HEK293 (cell line): ENCODE results near the gene SUPT3H.

Source experiments
- CTCF ChIA-PET: fragments of 350-600 bp; formaldehyde crosslinking; extraction: SDS; loops from one replicate; lab custom pipeline; 2021; ENCODE audit warnings: antibody characterized with exemption; lab: Yijun Ruan, JAX
- POLR2A ChIA-PET: fragments of 300-600 bp; formaldehyde crosslinking; extraction: SDS; loops from one replicate; lab custom pipeline; 2020; ENCODE audit warnings: antibody characterized with exemption, inconsistent platforms; lab: Yijun Ruan, JAX
- H3K27ac ChIP-seq: fragments of 200-500 bp; sonication (Bioruptor generic); 2 replicates; pipeline ENCODE4 v1.5.1; 2014; ENCODE audit warnings: low read depth, low read length, control low read depth, inconsistent platforms; ENCODE audit errors: extremely low read depth
- H3K36me3 ChIP-seq, 2 experiments: fragments of 200-500 bp in 1 of 2; sonication (Bioruptor generic) in 1 of 2; 1 replicate in 1 of 2; 2 replicates in 1 of 2; pipeline ENCODE4 v1.5.1; 2014 to 2017; ENCODE audit warnings: inconsistent platforms in 2 of 2, low read length in 2 of 2; ENCODE audit not compliant: control insufficient read depth in 2 of 2, insufficient read depth in 1 of 2
- H3K4me1 ChIP-seq: fragments of 200-500 bp; sonication (Bioruptor generic); 2 replicates; pipeline ENCODE4 v1.5.1; 2014; ENCODE audit warnings: mild to moderate bottlenecking, low read length, inconsistent platforms; ENCODE audit not compliant: control insufficient read depth, insufficient read depth
- H3K4me3 ChIP-seq: 2 replicates; pipeline ENCODE4 v1.5.1; 2011; ENCODE audit warnings: low read depth, mild to moderate bottlenecking, control low read depth, low read length, moderate library complexity
- H3K9me3 ChIP-seq: fragments of 200-500 bp; sonication (Bioruptor generic); 2 replicates; pipeline ENCODE4 v1.5.1; 2014; ENCODE audit warnings: low read depth, low read length, inconsistent platforms; ENCODE audit not compliant: control insufficient read depth, insufficient read depth
- CTCF ChIP-seq: fragments of 450-650 bp; formaldehyde crosslinking; IDR thresholded peaks from 2 replicates; pipeline ENCODE4 v1.5.1; 2016; ENCODE audit warnings: missing biosample characterization, missing genetic modification characterization
- HOXC10 ChIP-seq: sonication (generic); formaldehyde crosslinking; IDR thresholded peaks from 2 replicates; pipeline ENCODE4 v1.8.1; 2023; ENCODE audit warnings: mild to moderate bottlenecking, missing genetic modification reagents
- KLF10 ChIP-seq: fragments of 450-650 bp; IDR thresholded peaks from 2 replicates; pipeline ENCODE4 v1.5.1; 2018; ENCODE audit warnings: missing biosample characterization, mild to moderate bottlenecking, missing genetic modification characterization
- PBX3 ChIP-seq: sonication (generic); formaldehyde crosslinking; IDR thresholded peaks from 2 replicates; pipeline ENCODE4 v1.8.1; 2022; ENCODE audit warnings: mild to moderate bottlenecking, moderate library complexity, missing genetic modification reagents
- SETDB1 ChIP-seq: IDR thresholded peaks from one replicate; pipeline ENCODE4 v1.6.1; 2017; ENCODE audit warnings: mild to moderate bottlenecking, low read length, moderate library complexity, mixed read lengths; ENCODE audit not compliant: insufficient read length
- SP3 ChIP-seq: fragments of 450-650 bp; formaldehyde crosslinking; IDR thresholded peaks from 2 replicates; pipeline ENCODE4 v1.5.1; 2016; ENCODE audit warnings: missing biosample characterization, missing genetic modification characterization
- ZBTB1 ChIP-seq: fragments of 450-650 bp; formaldehyde crosslinking; IDR thresholded peaks from 2 replicates; pipeline ENCODE4 v1.5.1; 2016; ENCODE audit warnings: missing biosample characterization, missing genetic modification characterization
- ZBTB10 ChIP-seq: fragments of 450-650 bp; formaldehyde crosslinking; IDR thresholded peaks from 2 replicates; pipeline ENCODE4 v1.5.1; 2016; ENCODE audit warnings: missing biosample characterization, missing genetic modification characterization
- ZBTB11 ChIP-seq: fragments of 450-650 bp; formaldehyde crosslinking; conservative IDR thresholded peaks from 2 replicates; pipeline ENCODE4 v1.5.1; 2016; ENCODE audit warnings: low read depth, missing biosample characterization, missing genetic modification characterization
- ZFP41 ChIP-seq: fragments of 450-650 bp; formaldehyde crosslinking; IDR thresholded peaks from 2 replicates; pipeline ENCODE4 v1.5.1; 2016; ENCODE audit warnings: missing biosample characterization, missing genetic modification characterization, borderline replicate concordance
- ZIC2 ChIP-seq: fragments of 450-650 bp; formaldehyde crosslinking; IDR thresholded peaks from 2 replicates; pipeline ENCODE4 v1.5.1; 2016; ENCODE audit warnings: missing biosample characterization, missing genetic modification characterization
- ZNF10 ChIP-seq: fragments of 450-650 bp; formaldehyde crosslinking; IDR thresholded peaks from 2 replicates; pipeline ENCODE4 v1.5.1; 2017; ENCODE audit warnings: missing biosample characterization, missing genetic modification characterization
- ZNF133 ChIP-seq: fragments of 450-650 bp; formaldehyde crosslinking; IDR thresholded peaks from 2 replicates; pipeline ENCODE4 v1.5.1; 2016; ENCODE audit warnings: missing biosample characterization, missing genetic modification characterization
- ZNF350 ChIP-seq: fragments of 450-650 bp; formaldehyde crosslinking; IDR thresholded peaks from 2 replicates; pipeline ENCODE4 v1.5.0; 2017; ENCODE audit warnings: missing biosample characterization, mild to moderate bottlenecking, missing genetic modification characterization
- ZNF704 ChIP-seq: fragments of 450-650 bp; formaldehyde crosslinking; IDR thresholded peaks from 2 replicates; pipeline ENCODE4 v1.5.1; 2016; ENCODE audit warnings: missing biosample characterization, missing genetic modification characterization
- ZNF707 ChIP-seq: fragments of 450-650 bp; formaldehyde crosslinking; IDR thresholded peaks from 2 replicates; pipeline ENCODE4 v1.5.1; 2016; ENCODE audit warnings: missing biosample characterization, missing genetic modification characterization
- ZNF792 ChIP-seq: fragments of 450-650 bp; formaldehyde crosslinking; IDR thresholded peaks from 2 replicates; pipeline ENCODE4 v1.5.1; 2016; ENCODE audit warnings: missing biosample characterization, missing genetic modification characterization
- ZSCAN16 ChIP-seq: fragments of 450-650 bp; formaldehyde crosslinking; IDR thresholded peaks from 2 replicates; pipeline ENCODE4 v1.5.1; 2016; ENCODE audit warnings: missing biosample characterization, missing genetic modification characterization
- ZSCAN5A ChIP-seq: fragments of 450-650 bp; formaldehyde crosslinking; IDR thresholded peaks from 2 replicates; pipeline ENCODE4 v1.5.1; 2016; ENCODE audit warnings: missing biosample characterization, missing genetic modification characterization

Gene SUPT3H

GRCh38 chr6:45426251-45426650 lies 48.5 kb upstream of the SUPT3H start:
- CTCF ChIA-PET = no interaction called here

More at GRCh38 chr6:45426251-45426650, 48.5 kb upstream of the SUPT3H start:
- no peaks in the 10 kb centered on the region; the same call in 1 of the 2 replicates for H3K4me1 ChIP-seq
- no peaks in the 10 kb centered on the region for H3K9me3 ChIP-seq
- TF ChIP-seq ZBTB10 (no peak), KLF10 (tag by site-specific recombination) (no peak), ZBTB1 (tag by site-specific recombination) (no peak), ZNF10 (tag by site-specific recombination) (no peak), CTCF (tag by site-specific recombination) (no peak), ZBTB11 (tag by site-specific recombination) (no peak), ZNF704 (no peak), PBX3 (no peak), ZNF133 (tag by site-specific recombination) (no peak), SP3 (no peak), ZIC2 (tag by site-specific recombination) (no peak), ZNF350 (tag by site-specific recombination) (no peak), SETDB1 (no peak), ZSCAN5A (tag by site-specific recombination) (no peak), ZNF707 (tag by site-specific recombination) (no peak), ZFP41 (tag by site-specific recombination) (no peak), HOXC10 (CRISPR knock-in tag) (no peak), ZNF792 (tag by site-specific recombination) (no peak), ZSCAN16 (tag by site-specific recombination) (no peak)
- H3K27ac ChIP-seq = no peak overlapping the region
- H3K36me3 ChIP-seq = no peaks in the 10 kb centered on the region
- POLR2A ChIA-PET = no interaction called here
- H3K4me3 ChIP-seq = no peak overlapping the region
